Hypothalamus (tissue), 51 donors: ENCODE data around the gene TAF11.
"Not testable (repeated sequence)": the region's sequence is repeated elsewhere in the genome, so short reads cannot be mapped to it uniquely, and the experiment has no call there.

ENCODE experiments used
- DNase-seq, 51 donors: peaks; one replicate each; lab custom pipeline; 2025; lab: John Stamatoyannopoulos, UW

TAF11 gene

GRCh38 chr6:34871853-34872252 is 16.0 kb downstream of the TAF11 start:
- DNase-seq: no peak

DNA sequence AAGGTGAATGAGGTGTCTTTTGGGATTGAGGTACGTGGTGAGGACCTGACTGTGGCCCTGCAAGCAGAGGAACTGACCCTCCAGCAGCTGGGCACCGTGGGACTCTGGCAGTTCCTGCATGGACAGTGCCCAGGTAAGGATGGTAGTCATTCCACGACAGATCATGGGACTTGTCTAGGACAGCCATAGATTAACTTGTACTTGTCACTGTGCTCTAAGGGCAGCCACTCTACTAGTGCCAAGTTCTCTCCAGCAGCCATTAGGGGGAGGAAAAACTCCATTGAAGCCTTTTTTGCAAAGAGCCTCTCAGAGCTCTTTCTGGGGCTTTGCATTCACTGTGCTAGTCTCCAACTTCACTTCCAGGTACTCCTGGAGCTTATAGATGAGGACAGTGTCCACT is 20.4 kb downstream of the TAF11 start:
- peak in 1 of 51 donors; percentile 1 for DNase-seq

DNA sequence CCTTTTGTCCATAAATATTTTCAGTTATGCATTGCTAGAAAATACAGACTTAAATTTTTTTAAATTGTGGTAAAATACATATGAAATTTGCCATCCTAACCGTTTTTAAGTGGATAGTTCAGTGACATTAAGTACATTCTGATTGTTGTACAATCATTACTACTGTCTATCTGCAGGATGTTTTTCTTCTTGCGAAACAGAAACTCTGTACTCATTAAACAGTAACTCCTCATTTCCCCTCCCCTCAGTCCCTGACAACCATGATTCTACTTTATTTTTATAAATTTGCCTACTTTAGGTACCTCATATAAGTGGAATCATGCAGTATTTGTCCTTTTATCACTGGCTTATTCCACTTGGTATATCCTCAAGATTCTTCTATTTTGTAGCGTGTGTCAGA is 21.3 kb downstream of the TAF11 start:
- DNase-seq: no peak

DNA sequence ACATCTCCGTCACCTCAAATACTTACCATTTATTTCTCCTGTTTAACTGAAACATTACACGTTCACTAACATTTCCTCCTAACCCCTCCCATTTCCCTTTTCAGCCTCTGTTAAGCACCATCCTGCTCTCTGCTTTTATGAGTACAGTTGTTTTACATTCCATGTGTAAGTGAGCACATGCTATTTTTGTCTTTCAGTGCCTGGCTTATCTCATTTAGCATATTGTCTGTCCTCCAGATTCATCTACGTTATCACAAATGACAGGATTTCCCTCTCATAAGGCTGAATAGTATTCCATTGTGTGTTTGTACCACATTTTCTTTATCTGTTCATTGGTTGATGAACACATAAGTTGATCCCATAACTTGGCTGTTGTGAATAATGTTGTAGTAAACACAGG is 22.7 kb downstream of the TAF11 start:
- DNase-seq: no peak

DNA sequence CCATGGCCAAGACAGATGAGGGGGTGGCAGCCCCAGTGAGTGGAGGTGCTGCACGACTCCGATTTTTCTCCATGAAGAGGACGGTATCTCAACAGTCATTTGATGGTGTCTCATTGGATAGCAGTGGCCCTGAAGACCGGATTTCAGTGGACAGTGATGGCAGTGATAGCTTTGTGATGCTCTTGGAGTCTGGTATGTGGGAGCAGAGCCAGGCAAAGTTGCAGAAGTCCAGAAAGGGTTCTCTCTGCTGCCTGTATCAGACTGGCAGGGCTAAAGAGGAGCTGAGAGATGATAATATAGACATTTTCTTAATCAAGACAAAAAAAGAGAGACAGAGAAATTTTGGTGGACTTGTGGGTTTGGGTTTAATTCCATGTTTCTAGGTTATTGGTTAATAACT is 23.8 kb downstream of the TAF11 start:
- no peak for DNase-seq

DNA sequence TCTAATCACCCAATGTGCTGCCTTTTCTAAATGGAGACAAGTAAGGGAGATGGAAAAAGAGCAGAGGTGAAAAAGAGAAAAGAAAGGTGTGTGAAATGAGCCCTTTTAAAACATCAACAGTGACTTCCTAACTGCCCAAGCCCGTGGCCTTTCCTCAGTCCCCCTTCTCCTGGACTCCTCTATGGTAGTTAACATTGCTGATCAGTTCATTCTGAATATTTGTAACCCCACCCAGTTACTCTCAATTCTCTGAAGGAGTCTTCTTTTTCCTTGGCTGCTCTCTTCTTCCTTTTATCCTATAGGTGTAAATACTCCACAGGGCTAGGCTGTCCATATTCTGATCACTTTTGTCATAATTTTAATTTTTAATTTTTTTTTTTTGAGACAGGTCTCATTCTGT is 27.1 kb downstream of the TAF11 start:
- no peak for DNase-seq

DNA sequence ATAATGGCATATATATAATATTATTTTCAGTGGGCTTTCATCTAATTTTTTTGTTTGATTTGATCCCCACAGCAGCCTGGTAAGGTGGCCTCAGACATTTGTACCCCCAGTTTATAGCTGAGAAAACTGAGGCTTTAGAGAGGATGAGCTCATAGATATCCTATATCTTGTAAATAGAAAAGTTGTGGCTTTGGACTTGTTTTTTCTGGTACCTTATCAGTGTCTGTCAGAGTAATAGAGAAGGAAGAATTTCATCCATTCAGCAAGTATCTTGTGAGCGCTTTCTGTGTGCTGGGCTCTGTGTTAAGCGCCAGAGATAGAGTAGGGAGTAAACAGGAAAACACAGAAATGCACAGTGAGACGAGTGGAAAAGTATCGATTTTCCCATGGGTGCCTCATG is 27.9 kb downstream of the TAF11 start:
- DNase-seq: no peak

- no peak for DNase-seq
Observed at GRCh38 chr6:34858681-34859080, 29.2 kb downstream of the TAF11 start.

GRCh38 chr6:34855463-34855862 is 32.4 kb downstream of the TAF11 start:
- no peak for DNase-seq

DNA sequence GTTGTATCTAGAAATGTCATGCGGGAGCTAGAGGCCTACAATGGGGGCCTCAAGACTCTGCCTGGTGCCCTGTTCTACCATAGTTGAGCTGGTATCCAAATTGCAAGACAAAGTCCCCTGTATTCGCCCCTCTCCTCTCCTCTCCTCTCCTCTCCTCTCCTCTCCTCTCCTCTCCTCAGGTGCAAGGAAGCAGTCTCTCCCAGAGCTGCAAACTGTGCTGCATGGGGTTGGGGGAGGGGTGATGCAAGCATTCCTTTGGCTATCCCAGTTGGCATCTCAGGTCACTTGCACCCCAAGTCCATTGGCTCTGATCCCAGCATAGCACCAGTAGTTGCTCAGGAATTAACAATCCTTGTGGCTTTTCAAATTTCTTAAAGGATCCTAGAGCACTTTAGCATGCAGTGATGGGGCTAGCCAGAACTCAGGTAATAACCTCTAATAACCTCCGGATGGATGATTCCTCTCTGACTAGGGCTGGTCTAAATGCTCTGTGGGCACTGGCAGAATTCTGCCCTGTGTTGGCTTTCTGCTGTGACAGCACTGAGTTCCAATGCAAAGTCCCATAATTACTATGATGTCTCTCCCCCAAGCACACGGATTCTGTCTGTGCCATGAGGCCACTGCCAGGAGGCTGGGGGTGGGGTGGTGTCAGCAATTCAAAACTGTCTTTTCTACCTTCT is 35.3 kb downstream of the TAF11 start:
- no peak for DNase-seq

DNA sequence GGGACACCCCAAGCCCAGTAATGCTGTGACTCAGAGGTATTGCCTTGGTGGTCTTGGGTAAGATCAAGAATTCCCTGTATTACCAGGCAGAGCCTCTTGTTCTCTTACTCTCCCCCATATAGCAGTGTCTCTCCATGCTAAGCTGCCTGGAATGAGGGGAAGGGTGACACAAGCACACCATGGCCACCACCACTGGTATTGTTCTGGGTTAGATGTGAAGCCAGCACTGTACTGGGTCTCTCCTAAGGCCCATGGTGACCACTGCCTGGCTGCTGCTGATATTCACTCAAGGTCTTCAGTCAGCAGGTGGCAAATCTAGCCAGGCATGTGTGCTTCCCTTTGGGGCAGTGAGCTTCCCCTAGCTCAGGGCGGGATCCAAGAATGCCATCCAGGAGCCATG is 36.5 kb downstream of the TAF11 start:
- no peak for DNase-seq

DNA sequence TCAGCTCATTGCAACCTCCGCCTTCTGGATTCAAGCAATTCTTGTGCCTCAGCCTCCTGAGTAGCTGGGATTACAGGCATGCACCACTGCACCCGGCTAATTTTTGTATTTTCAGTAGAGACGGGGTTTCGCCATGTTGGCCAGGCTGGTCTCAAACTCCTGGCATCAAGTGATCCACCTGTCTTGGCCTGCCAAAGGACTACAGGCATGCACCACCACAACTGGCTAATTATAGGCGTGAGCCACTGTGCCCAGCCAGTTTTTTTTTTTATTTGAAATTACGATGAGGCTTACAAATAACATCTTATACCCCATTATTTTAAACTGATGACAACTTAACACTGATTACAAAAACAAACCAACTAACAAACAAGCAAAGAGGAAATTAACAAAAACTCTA is 38.8 kb downstream of the TAF11 start:
- DNase-seq: not testable (repeated sequence)

DNA sequence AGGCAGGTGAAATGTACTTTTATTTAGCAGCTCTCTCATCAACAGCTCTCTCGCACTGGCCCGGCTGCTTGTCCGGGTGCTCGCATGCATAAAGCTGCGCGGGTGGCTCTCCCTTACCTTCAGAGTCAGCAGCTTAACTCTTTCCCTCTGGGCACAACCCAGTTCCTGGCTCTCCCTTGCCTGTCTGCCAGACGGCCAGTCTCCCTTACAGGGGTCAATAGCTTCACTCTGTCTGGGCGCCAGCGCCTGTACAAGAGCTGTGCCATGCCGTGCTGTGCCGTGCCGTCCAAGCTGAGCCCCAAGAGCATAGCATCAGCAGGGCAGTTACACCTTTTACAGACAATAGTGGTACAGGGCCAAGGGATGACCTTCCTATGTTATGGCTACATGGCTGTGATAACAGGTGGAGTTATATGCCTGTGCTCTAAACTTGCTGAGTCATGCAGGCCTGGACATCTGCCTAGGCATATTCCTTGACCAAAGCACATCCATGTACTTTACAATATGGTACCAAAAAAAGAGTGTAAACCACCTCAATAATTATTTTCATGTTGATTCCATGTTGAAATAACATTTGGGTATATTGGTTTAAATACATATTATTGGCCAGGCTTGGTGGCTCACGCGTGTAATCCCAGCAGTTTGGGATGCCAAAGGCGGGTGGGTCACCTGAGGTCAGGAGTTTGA is 48.0 kb downstream of the TAF11 start:
- no peak for DNase-seq

DNA sequence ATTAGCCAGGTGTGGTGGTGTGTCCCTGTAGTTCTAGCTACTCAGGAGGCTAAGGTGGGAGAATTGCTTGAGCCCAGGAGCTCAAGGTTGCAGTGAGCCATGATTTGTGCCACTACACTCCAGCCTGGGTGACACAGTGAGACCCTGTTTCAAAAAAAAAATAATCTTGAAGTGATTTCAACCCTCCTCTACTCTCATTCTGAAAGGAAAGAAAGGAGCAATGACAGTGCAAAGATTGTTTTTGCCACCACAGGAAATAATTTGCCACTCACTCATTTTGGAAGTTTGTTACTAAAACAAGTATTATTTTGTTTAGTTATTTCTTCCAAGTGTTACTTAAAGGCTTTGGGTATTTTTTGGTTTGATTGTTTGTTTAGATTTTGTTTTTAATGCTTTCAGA is 50.3 kb downstream of the TAF11 start:
- DNase-seq: no peak

- no peak for DNase-seq
Observed at GRCh38 chr6:34836451-34836850, 51.4 kb downstream of the TAF11 start.

DNA sequence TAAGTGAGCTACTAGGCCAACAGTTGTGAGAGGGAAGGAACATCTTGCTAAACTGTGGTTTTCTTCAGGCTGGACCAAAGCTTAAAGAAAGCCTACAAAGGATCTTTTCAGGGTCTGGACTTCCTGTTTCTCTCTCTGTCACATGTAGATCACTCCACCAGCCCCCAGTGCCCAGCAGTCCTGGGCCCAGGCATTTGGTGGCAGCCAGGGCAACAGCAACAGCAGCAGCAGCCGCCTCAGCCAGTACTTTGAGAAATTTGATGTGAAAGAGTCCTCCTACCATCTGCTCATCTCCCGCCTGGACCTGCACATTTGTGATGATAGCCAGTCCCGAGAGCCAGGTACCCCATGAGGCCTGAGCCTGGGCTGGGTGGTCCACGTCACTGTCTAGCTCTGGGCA is 51.8 kb downstream of the TAF11 start:
- peak in 18 of 51 donors; percentile 1 to 50 (median 18) for DNase-seq

GRCh38 chr6:34834789-34835518 is 52.9 kb downstream of the TAF11 start:
- DNase-seq: no peak

DNA sequence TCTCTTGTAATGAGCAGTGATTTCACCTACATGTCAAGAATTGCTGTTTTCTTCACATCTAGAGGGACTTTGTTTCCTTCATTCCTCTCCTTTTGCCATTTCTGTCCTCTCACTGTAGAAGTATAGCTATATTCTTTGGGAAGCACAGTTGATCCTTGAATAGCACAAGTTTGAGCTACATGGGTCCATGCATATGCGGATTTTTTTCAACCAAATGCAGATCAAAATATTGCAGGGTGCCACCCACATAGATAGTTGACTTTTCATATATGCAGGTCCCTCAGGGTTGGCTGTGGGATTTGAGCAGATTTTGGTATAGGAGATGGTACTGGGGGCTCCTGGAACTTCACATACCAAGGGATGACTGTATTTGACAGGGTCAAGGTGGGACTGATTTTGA is 54.9 kb downstream of the TAF11 start:
- DNase-seq: no peak

- no peak for DNase-seq
Observed at GRCh38 chr6:34829137-34829536, 58.7 kb downstream of the TAF11 start.
